22Rv1 (cell line): Measurements from ENCODE around the gene THAP3.

Experiments used
- CTCF ChIP-seq: fragments of 450-650 bp; IDR thresholded peaks from 2 replicates; pipeline ENCODE4 v1.5.1; 2017; ENCODE audit warnings: mild to moderate bottlenecking
- ZFX ChIP-seq: fragments of 450-650 bp; IDR thresholded peaks from 2 replicates; pipeline ENCODE4 v1.6.1; 2017; ENCODE audit warnings: antibody characterized with exemption, borderline replicate concordance

- TF ChIP-seq CTCF (no peak), ZFX (no peak)
Measured at GRCh38 chr1:6658359-6659060, 33.8 kb downstream of the THAP3 start.
